ENCODE data around the gene FBRSL1.

Gene FBRSL1

DNA sequence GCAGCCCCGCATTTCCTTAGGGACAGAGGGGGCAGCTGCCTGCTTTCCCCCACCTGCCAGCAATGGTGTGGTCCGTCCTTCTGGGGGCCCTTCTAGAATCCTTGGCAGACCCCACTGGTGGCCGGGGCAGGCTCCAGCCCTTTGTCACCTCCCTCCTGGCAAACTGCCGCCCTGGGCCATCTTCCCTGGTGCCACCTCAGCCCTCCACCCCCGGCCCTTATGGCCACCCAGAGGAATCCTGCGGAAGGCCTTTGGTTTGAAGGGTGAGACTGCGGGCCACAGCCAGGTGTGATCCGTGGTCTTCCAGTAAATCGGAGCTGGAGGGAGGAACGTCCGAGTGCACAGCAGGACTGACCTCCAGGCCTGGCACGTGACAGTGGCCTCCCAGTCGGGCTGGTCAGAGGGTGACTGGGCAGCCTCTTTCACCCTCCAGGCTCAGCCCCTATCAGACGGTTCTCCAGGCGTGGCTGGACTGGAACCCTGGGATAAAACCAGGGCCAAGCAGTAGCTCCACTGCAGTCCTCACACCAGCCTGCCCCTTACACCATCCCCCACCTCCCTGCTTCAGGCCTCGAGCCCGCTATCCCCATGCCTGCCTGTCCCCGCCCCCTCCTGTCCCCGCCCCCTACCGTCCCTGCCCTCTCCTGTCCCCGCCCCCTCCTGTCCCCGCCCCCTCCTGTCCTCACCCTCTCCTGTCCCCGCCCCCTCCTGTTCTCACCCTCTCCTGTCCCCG is 12.4 kb downstream of the FBRSL1 start:
- no peak for TF ChIP-seq ZFP30 (CRISPR knock-in tag; IDR thresholded peaks at IDR 0.05)
- TF ChIP-seq ZNF8 (CRISPR knock-in tag; IDR thresholded peaks at IDR 0.05): no peak
- TF ChIP-seq OSR1 (CRISPR knock-in tag; IDR thresholded peaks at IDR 0.05): no peak
- TF ChIP-seq SNAI2 (CRISPR knock-in tag; IDR thresholded peaks at IDR 0.05): no peak
- TF ChIP-seq, protein P1, sequence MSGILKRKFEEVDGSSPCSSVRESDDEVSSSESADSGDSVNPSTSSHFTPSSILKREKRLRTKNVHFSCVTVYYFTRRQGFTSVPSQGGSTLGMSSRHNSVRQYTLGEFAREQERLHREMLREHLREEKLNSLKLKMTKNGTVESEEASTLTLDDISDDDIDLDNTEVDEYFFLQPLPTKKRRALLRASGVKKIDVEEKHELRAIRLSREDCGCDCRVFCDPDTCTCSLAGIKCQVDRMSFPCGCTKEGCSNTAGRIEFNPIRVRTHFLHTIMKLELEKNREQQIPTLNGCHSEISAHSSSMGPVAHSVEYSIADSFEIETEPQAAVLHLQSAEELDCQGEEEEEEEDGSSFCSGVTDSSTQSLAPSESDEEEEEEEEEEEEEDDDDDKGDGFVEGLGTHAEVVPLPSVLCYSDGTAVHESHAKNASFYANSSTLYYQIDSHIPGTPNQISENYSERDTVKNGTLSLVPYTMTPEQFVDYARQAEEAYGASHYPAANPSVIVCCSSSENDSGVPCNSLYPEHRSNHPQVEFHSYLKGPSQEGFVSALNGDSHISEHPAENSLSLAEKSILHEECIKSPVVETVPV (CRISPR knock-in tag; IDR thresholded peaks at IDR 0.05): no peak
- TF ChIP-seq TCF4 (CRISPR knock-in tag; IDR thresholded peaks at IDR 0.05; ENCODE audit: borderline replicate concordance): no peak
- TF ChIP-seq ZNF70 (CRISPR knock-in tag; IDR thresholded peaks at IDR 0.05): no peak
- no peak for TF ChIP-seq CSDC2 (CRISPR knock-in tag; IDR thresholded peaks at IDR 0.05)
- TF ChIP-seq, protein P2, sequence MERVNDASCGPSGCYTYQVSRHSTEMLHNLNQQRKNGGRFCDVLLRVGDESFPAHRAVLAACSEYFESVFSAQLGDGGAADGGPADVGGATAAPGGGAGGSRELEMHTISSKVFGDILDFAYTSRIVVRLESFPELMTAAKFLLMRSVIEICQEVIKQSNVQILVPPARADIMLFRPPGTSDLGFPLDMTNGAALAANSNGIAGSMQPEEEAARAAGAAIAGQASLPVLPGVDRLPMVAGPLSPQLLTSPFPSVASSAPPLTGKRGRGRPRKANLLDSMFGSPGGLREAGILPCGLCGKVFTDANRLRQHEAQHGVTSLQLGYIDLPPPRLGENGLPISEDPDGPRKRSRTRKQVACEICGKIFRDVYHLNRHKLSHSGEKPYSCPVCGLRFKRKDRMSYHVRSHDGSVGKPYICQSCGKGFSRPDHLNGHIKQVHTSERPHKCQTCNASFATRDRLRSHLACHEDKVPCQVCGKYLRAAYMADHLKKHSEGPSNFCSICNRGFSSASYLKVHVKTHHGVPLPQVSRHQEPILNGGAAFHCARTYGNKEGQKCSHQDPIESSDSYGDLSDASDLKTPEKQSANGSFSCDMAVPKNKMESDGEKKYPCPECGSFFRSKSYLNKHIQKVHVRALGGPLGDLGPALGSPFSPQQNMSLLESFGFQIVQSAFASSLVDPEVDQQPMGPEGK (CRISPR knock-in tag; IDR thresholded peaks at IDR 0.05; ENCODE audit: borderline replicate concordance): no peak
- TF ChIP-seq ZNF565 (CRISPR knock-in tag; conservative IDR thresholded peaks at IDR 0.05; ENCODE audit: low read depth): no peak
- TF ChIP-seq, protein P3, sequence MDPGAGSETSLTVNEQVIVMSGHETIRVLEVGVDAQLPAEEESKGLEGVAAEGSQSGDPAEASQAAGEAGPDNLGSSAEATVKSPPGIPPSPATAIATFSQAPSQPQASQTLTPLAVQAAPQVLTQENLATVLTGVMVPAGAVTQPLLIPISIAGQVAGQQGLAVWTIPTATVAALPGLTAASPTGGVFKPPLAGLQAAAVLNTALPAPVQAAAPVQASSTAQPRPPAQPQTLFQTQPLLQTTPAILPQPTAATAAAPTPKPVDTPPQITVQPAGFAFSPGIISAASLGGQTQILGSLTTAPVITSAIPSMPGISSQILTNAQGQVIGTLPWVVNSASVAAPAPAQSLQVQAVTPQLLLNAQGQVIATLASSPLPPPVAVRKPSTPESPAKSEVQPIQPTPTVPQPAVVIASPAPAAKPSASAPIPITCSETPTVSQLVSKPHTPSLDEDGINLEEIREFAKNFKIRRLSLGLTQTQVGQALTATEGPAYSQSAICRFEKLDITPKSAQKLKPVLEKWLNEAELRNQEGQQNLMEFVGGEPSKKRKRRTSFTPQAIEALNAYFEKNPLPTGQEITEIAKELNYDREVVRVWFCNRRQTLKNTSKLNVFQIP (CRISPR knock-in tag; IDR thresholded peaks at IDR 0.05; ENCODE audit: borderline replicate concordance, low read depth): no peak
- no peak for TF ChIP-seq GLIS3 (CRISPR knock-in tag; IDR thresholded peaks at IDR 0.05)
- TF ChIP-seq ZC3H10 (CRISPR knock-in tag; IDR thresholded peaks at IDR 0.05): no peak
- no peak for TF ChIP-seq PPARA (CRISPR knock-in tag; IDR thresholded peaks at IDR 0.05; ENCODE audit: borderline replicate concordance)
- TF ChIP-seq, protein P4, sequence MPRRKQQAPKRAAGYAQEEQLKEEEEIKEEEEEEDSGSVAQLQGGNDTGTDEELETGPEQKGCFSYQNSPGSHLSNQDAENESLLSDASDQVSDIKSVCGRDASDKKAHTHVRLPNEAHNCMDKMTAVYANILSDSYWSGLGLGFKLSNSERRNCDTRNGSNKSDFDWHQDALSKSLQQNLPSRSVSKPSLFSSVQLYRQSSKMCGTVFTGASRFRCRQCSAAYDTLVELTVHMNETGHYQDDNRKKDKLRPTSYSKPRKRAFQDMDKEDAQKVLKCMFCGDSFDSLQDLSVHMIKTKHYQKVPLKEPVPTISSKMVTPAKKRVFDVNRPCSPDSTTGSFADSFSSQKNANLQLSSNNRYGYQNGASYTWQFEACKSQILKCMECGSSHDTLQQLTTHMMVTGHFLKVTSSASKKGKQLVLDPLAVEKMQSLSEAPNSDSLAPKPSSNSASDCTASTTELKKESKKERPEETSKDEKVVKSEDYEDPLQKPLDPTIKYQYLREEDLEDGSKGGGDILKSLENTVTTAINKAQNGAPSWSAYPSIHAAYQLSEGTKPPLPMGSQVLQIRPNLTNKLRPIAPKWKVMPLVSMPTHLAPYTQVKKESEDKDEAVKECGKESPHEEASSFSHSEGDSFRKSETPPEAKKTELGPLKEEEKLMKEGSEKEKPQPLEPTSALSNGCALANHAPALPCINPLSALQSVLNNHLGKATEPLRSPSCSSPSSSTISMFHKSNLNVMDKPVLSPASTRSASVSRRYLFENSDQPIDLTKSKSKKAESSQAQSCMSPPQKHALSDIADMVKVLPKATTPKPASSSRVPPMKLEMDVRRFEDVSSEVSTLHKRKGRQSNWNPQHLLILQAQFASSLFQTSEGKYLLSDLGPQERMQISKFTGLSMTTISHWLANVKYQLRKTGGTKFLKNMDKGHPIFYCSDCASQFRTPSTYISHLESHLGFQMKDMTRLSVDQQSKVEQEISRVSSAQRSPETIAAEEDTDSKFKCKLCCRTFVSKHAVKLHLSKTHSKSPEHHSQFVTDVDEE (CRISPR knock-in tag; IDR thresholded peaks at IDR 0.05): no peak
- TF ChIP-seq TOX (CRISPR knock-in tag; IDR thresholded peaks at IDR 0.05; ENCODE audit: borderline replicate concordance): no peak
- no peak for ATAC-seq

DNA sequence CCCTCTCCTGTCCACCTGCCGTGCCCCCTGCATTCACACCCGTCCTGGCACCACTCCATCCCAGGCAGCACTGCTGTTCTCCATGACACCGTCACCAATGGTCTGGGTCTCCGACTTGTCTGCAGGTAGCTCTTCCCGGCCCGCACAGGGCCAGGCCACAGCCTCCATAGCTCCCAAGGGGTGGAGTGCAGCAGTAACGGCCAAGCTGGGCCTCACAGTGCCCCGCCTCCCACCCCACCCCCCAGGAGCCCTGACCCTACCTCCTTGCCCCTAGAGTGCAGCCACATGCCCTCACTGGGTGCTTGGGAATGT is 12.9 kb downstream of the FBRSL1 start:
- no peak for TF ChIP-seq ISL1 (CRISPR knock-in tag; IDR thresholded peaks at IDR 0.05)
- TF ChIP-seq, protein P2 (CRISPR knock-in tag; IDR thresholded peaks at IDR 0.05; ENCODE audit: borderline replicate concordance): no peak
- TF ChIP-seq, protein P1 (CRISPR knock-in tag; IDR thresholded peaks at IDR 0.05): no peak
- TF ChIP-seq GLIS3 (CRISPR knock-in tag; IDR thresholded peaks at IDR 0.05): no peak
- TF ChIP-seq, protein P3 (CRISPR knock-in tag; IDR thresholded peaks at IDR 0.05; ENCODE audit: borderline replicate concordance, low read depth): no peak
- no peak for TF ChIP-seq TOX (CRISPR knock-in tag; IDR thresholded peaks at IDR 0.05; ENCODE audit: borderline replicate concordance)
- no peak for TF ChIP-seq ZC3H10 (CRISPR knock-in tag; IDR thresholded peaks at IDR 0.05)
- ATAC-seq: no peak
